ENCODE measurements around the gene OXLD1. TPM values are rescaled to one million over a fixed set of nuclear protein-coding genes. Genes with fewer than 3 reads are reported as not detected.

The OXLD1 gene
- total RNA-seq, 6 experiments from 2014 or later = 8.3 to 24.3 (median 14.6) TPM

- no peak overlapping the region for H3K4me3 ChIP-seq
- 81% methylated on average over 11 of the region's 25 CpGs for WGBS (ENCODE audit: insufficient coverage, low coverage, low lambda C conversion rate, missing lambda C conversion rate)
- TF ChIP-seq CTCF (IDR thresholded peaks at IDR 0.05) (no peak), POLR2A (IDR thresholded peaks at IDR 0.05) (no peak)
- H3K9me3 ChIP-seq = no peaks in the 10 kb centered on the region
- intact Hi-C loops (cut with DNase I) = no loop called here
- H3K4me1 ChIP-seq = peaks cover 0 to 17% (median 9%) of the 10 kb centered on the region in 4 donors
- no peak overlapping the region for H3K27ac ChIP-seq
- peaks cover 0 to 67% (median 13%) of the 10 kb centered on the region in 4 donors for H3K36me3 ChIP-seq
- DNase-seq (no peak), ATAC-seq (no peak)
- H3K27me3 ChIP-seq = no peaks in the 10 kb centered on the region
Observed at GRCh38 chr17:81697261-81698044, 31.0 kb upstream of the OXLD1 start.

- WGBS (ENCODE audit: insufficient coverage, low coverage, low lambda C conversion rate, missing lambda C conversion rate) = 85% methylated on average over 4 of the region's 40 CpGs
- Histone ChIP-seq H3K27me3 (no peaks in the 10 kb centered on the region), H3K27ac (no peak overlapping the region), H3K4me1 (peaks cover 0 to 8% (median 3%) of the 10 kb centered on the region in 4 donors), H3K36me3 (peaks cover 0 to 67% (median 15%) of the 10 kb centered on the region in 4 donors), H3K9me3 (no peaks in the 10 kb centered on the region), H3K4me3 (no peak overlapping the region)
- intact Hi-C loops (cut with DNase I) = no loop called here
- no peak for TF ChIP-seq POLR2A (IDR thresholded peaks at IDR 0.05)
- TF ChIP-seq CTCF (IDR thresholded peaks at IDR 0.05) = no peak
- no peak for DNase-seq
- ATAC-seq = no peak
Observed at GRCh38 chr17:81696218-81696941, 30.0 kb upstream of the OXLD1 start.

DNA sequence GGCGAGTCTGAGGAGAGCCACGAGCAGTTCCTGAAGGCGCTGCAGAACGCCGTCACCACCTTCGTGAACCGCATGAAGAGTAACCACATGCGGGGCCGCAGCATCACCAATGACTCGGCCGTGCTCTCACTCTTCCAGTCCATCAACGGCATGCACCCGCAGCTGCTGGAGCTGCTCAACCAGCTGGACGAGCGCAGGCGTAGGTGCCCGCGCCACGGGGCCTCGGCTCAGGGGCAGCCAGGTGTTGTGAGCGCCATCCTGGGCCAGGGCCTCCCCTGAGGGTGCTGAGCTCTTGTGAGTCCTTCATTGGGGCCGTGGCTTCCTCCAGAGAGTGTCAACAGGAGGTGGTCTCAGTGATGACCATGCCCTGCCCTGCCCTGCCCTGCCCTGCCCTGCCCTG is 29.4 kb upstream of the OXLD1 start:
- WGBS (ENCODE audit: insufficient coverage, low coverage, low lambda C conversion rate, missing lambda C conversion rate) = no CpG with 5 or more reads among the region's 22 CpGs
- Histone ChIP-seq H3K4me1 (peaks cover 0 to 2% (median 0%) of the 10 kb centered on the region in 4 donors), H3K9me3 (no peaks in the 10 kb centered on the region), H3K36me3 (peaks cover 0 to 67% (median 14%) of the 10 kb centered on the region in 4 donors), H3K27ac (no peak overlapping the region), H3K27me3 (no peaks in the 10 kb centered on the region), H3K4me3 (no peak overlapping the region)
- TF ChIP-seq CTCF (IDR thresholded peaks at IDR 0.05) (no peak), POLR2A (IDR thresholded peaks at IDR 0.05) (no peak)
- intact Hi-C loops (cut with DNase I) = no loop called here
- ATAC-seq = no peak
- DNase-seq = no peak

DNA sequence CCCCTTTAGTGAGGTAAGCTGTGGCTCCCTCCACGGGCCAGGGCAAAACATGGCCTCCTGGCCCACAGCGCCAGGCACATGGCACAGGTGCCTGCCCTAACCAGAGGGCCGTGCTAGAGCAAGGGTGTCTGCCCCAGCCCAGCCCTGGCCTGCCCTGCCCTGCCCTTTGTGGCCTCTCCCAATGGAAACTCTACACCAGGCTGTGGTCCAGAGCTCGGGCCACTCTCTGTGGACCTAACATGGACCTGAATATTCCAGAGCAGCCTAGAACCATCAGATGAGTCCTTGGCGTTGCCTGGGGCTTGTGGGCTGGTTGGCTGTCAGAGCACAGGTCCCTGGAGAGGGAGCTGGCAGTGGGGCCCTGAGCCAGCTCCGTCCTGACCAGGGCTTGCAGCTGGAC is 28.8 kb upstream of the OXLD1 start:
- H3K4me3 ChIP-seq = no peak overlapping the region
- H3K4me1 ChIP-seq = no peaks in the 10 kb centered on the region
- DNase-seq (no peak), ATAC-seq (peak in 1 of 4 donors; percentile 2)
- intact Hi-C loops (cut with DNase I) = no loop called here
- TF ChIP-seq CTCF (IDR thresholded peaks at IDR 0.05) (no peak), POLR2A (IDR thresholded peaks at IDR 0.05) (no peak)
- WGBS (ENCODE audit: insufficient coverage, low coverage, low lambda C conversion rate, missing lambda C conversion rate) = no CpG with 5 or more reads among the region's 6 CpGs
- H3K9me3 ChIP-seq = no peaks in the 10 kb centered on the region
- peaks cover 0 to 71% (median 14%) of the 10 kb centered on the region in 4 donors for H3K36me3 ChIP-seq
- no peaks in the 10 kb centered on the region for H3K27me3 ChIP-seq
- no peak overlapping the region for H3K27ac ChIP-seq

All from right lobe of liver (tissue), 6 donors.